KMS-11 (cell line): ENCODE measurements around the gene ATP1A4.

Experiments
- H2AFZ ChIP-seq: fragments of 200-600 bp; sonication (generic); 2 replicates; pipeline ENCODE4 v1.6.1; 2016; ENCODE audit warnings: antibody characterized with exemption, mixed run types, low read depth
- H3K27ac ChIP-seq: fragments of 200-600 bp; sonication (generic); 2 replicates; pipeline ENCODE4 v1.6.1; 2016; ENCODE audit warnings: mild to moderate bottlenecking, mixed run types
- H3K27me3 ChIP-seq: fragments of 200-600 bp; sonication (generic); 2 replicates; pipeline ENCODE4 v1.6.1; 2017; ENCODE audit warnings: mild to moderate bottlenecking, low read depth, mixed run types, moderate library complexity; ENCODE audit not compliant: insufficient read depth
- H3K36me3 ChIP-seq: fragments of 200-600 bp; sonication (generic); 2 replicates; pipeline ENCODE4 v1.6.1; 2017; ENCODE audit warnings: mild to moderate bottlenecking, mixed run types; ENCODE audit not compliant: insufficient read depth
- H3K4me1 ChIP-seq: fragments of 200-600 bp; sonication (generic); 2 replicates; pipeline ENCODE4 v1.6.1; 2016; ENCODE audit warnings: mild to moderate bottlenecking, low read depth, mixed run types; ENCODE audit not compliant: poor library complexity, severe bottlenecking
- H3K4me2 ChIP-seq: fragments of 200-600 bp; sonication (generic); 2 replicates; pipeline ENCODE4 v1.7.0; 2016; ENCODE audit warnings: mild to moderate bottlenecking, mixed run types
- H3K4me3 ChIP-seq: fragments of 200-600 bp; sonication (generic); IDR thresholded peaks from 2 replicates; pipeline ENCODE4 v1.6.1; 2017; ENCODE audit warnings: low read depth, low read length, mixed read lengths; ENCODE audit not compliant: insufficient read depth
- H3K79me2 ChIP-seq: fragments of 200-600 bp; sonication (generic); 2 replicates; pipeline ENCODE4 v1.6.1; 2016; ENCODE audit warnings: low read depth, mixed run types; ENCODE audit not compliant: insufficient read depth
- H3K9ac ChIP-seq: fragments of 200-600 bp; sonication (generic); 2 replicates; pipeline ENCODE4 v1.6.1; 2016; ENCODE audit warnings: mild to moderate bottlenecking, mixed run types
- H4K20me1 ChIP-seq: fragments of 200-600 bp; sonication (generic); 2 replicates; pipeline ENCODE4 v1.6.1; 2016; ENCODE audit warnings: mild to moderate bottlenecking, mixed run types; ENCODE audit not compliant: insufficient read depth
- TF ChIP-seq, protein P1 (sequence below): fragments of 200-600 bp; sonication (generic); conservative IDR thresholded peaks from 2 replicates; pipeline ENCODE4 v1.6.1; 2017; ENCODE audit warnings: low read depth, mild to moderate bottlenecking, antibody characterized with exemption, low read length, moderate library complexity, mixed read lengths

The ATP1A4 gene

DNA sequence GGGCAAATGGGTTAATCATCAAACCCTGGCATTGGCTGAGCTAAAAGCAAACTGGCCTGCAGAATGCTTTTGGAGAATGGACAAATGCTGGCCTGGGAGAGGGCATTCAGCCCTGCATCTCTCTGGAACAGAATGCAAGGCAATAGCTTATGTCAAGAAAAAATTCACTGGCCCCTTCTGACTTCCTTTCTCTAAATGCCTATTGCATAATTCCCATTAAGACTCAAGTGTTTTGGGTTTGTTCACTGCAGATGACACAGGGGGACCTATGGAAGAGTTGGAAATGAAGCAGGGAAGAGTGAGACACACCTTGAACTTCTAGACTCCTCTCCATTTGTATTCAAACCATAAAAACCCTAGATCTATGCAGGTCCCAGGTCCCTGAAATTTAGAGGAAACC, 69.7 kb downstream of the ATP1A4 start:
- Histone ChIP-seq H3K79me2 (no peaks in the 10 kb centered on the region), H4K20me1 (no peaks in the 10 kb centered on the region), H2AFZ (no peak overlapping the region), H3K36me3 (peaks cover 21% of the 10 kb centered on the region; the same call in 1 of the 2 replicates), H3K9ac (no peak overlapping the region), H3K4me3 (no peak overlapping the region), H3K4me1 (peaks cover 7% of the 10 kb centered on the region), H3K27me3 (no peaks in the 10 kb centered on the region), H3K4me2 (no peak overlapping the region), H3K27ac (no peak overlapping the region)
- TF ChIP-seq, protein P1, sequence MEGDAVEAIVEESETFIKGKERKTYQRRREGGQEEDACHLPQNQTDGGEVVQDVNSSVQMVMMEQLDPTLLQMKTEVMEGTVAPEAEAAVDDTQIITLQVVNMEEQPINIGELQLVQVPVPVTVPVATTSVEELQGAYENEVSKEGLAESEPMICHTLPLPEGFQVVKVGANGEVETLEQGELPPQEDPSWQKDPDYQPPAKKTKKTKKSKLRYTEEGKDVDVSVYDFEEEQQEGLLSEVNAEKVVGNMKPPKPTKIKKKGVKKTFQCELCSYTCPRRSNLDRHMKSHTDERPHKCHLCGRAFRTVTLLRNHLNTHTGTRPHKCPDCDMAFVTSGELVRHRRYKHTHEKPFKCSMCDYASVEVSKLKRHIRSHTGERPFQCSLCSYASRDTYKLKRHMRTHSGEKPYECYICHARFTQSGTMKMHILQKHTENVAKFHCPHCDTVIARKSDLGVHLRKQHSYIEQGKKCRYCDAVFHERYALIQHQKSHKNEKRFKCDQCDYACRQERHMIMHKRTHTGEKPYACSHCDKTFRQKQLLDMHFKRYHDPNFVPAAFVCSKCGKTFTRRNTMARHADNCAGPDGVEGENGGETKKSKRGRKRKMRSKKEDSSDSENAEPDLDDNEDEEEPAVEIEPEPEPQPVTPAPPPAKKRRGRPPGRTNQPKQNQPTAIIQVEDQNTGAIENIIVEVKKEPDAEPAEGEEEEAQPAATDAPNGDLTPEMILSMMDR, result no peak

DNA sequence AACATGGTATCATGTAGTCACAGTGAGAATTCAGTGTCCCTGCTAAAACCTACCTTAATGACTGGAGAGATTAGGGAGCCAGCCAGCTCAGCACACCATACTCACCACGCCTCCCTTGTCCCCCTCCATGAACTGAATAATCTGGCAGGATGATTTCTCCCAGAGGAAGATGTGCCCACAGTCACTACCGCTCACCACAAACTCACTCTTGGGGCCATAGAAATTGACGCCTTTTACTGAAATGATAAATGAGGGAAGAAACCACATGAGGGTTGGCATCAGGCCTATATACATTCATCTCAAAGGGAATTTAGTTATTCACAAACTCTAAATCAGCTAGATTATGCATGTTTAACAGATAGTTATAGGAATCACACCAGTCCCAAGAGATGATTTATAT, 71.1 kb downstream of the ATP1A4 start:
- TF ChIP-seq, protein P1, result no peak
- H3K9ac ChIP-seq, result no peak overlapping the region
- peaks cover 25% of the 10 kb centered on the region; the same call in 1 of the 2 replicates for H3K36me3 ChIP-seq
- no peak overlapping the region for H3K4me3 ChIP-seq
- no peak overlapping the region for H3K27ac ChIP-seq
- H4K20me1 ChIP-seq, result no peaks in the 10 kb centered on the region
- H3K4me1 ChIP-seq, result peaks cover 15% of the 10 kb centered on the region
- no peaks in the 10 kb centered on the region for H3K79me2 ChIP-seq
- no peak overlapping the region for H2AFZ ChIP-seq
- no peak overlapping the region for H3K4me2 ChIP-seq
- H3K27me3 ChIP-seq, result no peaks in the 10 kb centered on the region

DNA sequence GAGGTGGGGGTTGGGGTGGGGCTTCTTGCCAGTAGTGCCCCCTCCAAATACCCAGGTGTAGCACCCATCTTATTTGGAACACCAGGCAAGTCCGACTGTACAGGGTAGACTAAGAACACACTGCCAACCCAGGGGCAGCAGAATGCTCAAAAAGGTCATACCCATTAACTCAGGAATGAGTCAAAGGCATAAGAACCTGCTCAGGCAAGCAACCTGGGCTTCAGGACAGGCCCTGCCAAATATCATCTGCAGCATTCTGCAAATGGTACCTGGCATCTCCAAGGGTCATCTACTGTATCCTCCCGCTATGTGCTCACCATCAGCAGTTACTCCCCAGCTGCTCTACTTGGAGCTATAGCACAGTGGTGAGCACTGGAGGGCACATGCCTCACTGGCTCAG, 73.2 kb downstream of the ATP1A4 start:
- Histone ChIP-seq H3K79me2 (no peaks in the 10 kb centered on the region), H2AFZ (no peak overlapping the region), H3K4me1 (peaks cover 9% of the 10 kb centered on the region), H3K9ac (no peak overlapping the region), H4K20me1 (no peaks in the 10 kb centered on the region), H3K4me3 (no peak overlapping the region), H3K36me3 (peaks cover 16% of the 10 kb centered on the region; the same call in 1 of the 2 replicates), H3K27me3 (no peaks in the 10 kb centered on the region), H3K4me2 (no peak overlapping the region), H3K27ac (no peak overlapping the region)
- TF ChIP-seq, protein P1, result no peak

DNA sequence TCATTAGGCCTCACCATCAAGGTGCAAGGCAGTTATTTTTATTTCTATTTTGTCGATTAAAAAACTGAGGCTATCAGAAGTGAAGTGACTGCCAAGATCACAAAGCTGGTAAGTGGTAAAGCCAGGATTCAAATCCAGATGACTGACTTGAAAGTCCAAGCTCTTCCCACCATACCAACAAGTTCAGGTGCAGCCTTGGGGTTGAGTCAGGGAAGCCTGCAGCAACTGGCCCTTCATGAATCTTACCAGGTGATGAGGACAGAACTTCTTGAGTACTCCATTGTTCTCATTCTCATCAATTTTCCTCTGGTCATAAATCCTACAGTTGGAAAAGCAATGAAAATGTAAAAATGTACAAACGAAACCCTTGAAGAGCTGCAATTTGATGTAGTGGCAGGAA, 73.9 kb downstream of the ATP1A4 start:
- Histone ChIP-seq H3K4me1 (peaks cover 9% of the 10 kb centered on the region), H3K9ac (no peak overlapping the region), H3K79me2 (no peaks in the 10 kb centered on the region), H3K4me3 (no peak overlapping the region), H3K27me3 (no peaks in the 10 kb centered on the region), H3K4me2 (no peak overlapping the region), H3K36me3 (peaks cover 22% of the 10 kb centered on the region; the same call in 1 of the 2 replicates), H4K20me1 (no peaks in the 10 kb centered on the region), H2AFZ (no peak overlapping the region), H3K27ac (no peak overlapping the region)
- TF ChIP-seq, protein P1, result no peak
